HepG2 (cell line): ENCODE data around the gene HTD2. TPM values are rescaled to one million over a fixed set of nuclear protein-coding genes. Genes with fewer than 3 reads are reported as not detected.
A peak's percentile ranks its signal among the peaks of the same experiment; 100 is the strongest.

Experiments
- CBX5 ChIP-seq: sonication (generic); formaldehyde crosslinking; IDR thresholded peaks from 2 replicates; pipeline ENCODE4 v1.4.0; 2020; ENCODE audit warnings: missing genetic modification reagents, borderline replicate concordance
- CCDC6 ChIP-seq: sonication (generic); formaldehyde crosslinking; IDR thresholded peaks from 2 replicates; pipeline ENCODE4 v1.8.1; 2022; ENCODE audit warnings: mild to moderate bottlenecking, missing genetic modification reagents, moderate library complexity
- KDM6A ChIP-seq: IDR thresholded peaks from 2 replicates; pipeline ENCODE4 v1.6.1; 2016; ENCODE audit warnings: low read depth
- LBX2 ChIP-seq: sonication (generic); formaldehyde crosslinking; IDR thresholded peaks from 2 replicates; pipeline ENCODE4 v1.5.0; 2020; ENCODE audit warnings: missing genetic modification reagents, mild to moderate bottlenecking, borderline replicate concordance
- PHF20 ChIP-seq: sonication (generic); formaldehyde crosslinking; IDR thresholded peaks from 2 replicates; pipeline ENCODE4 v1.5.0; 2020; ENCODE audit warnings: mild to moderate bottlenecking, missing genetic modification reagents
- PHF8 ChIP-seq: sonication (generic); formaldehyde crosslinking; IDR thresholded peaks from 2 replicates; pipeline ENCODE4 v1.5.0; 2020; ENCODE audit warnings: missing genetic modification reagents
- SCMH1 ChIP-seq: sonication (generic); formaldehyde crosslinking; IDR thresholded peaks from 2 replicates; pipeline ENCODE4 v1.9.0; 2021; ENCODE audit warnings: missing genetic modification reagents, mild to moderate bottlenecking, borderline replicate concordance
- ZBTB26 ChIP-seq: IDR thresholded peaks from 2 replicates; pipeline ENCODE4 v1.6.1; 2016; ENCODE audit warnings: missing compliant biosample characterization, missing genetic modification reagents, borderline replicate concordance
- ZFYVE20 ChIP-seq: sonication (generic); formaldehyde crosslinking; IDR thresholded peaks from 2 replicates; pipeline ENCODE4 v1.8.0; 2023; ENCODE audit warnings: low read depth, mild to moderate bottlenecking, moderate library complexity, missing genetic modification reagents, borderline replicate concordance
- ZNF3 ChIP-seq: IDR thresholded peaks from 2 replicates; pipeline ENCODE4 v1.7.0; 2017; ENCODE audit warnings: inconsistent platforms
- ZNF318 ChIP-seq: sonication (generic); formaldehyde crosslinking; IDR thresholded peaks from 2 replicates; pipeline ENCODE4 v1.4.0; 2020; ENCODE audit warnings: mild to moderate bottlenecking, missing genetic modification reagents
- ZNF574 ChIP-seq: sonication (generic); formaldehyde crosslinking; IDR thresholded peaks from 2 replicates; pipeline ENCODE4 v1.4.0; 2020; ENCODE audit warnings: missing genetic modification reagents
- ZNF839 ChIP-seq: sonication (generic); formaldehyde crosslinking; IDR thresholded peaks from 2 replicates; pipeline ENCODE4 v1.4.0; 2020; ENCODE audit warnings: missing genetic modification reagents, mild to moderate bottlenecking, borderline replicate concordance
- polyA plus RNA-seq, 8 experiments: library from polyadenylated mRNA; depleted of rRNA in 3 of 8; stranded (reverse) in 7 of 8; unstranded in 1 of 8; fragments of >200 nt; fragmentation: Illumina TruSeq in 4 of 8; extraction: Trizol in 4 of 8; gene quantifications; 2 replicates each; pipeline versions ENCODE4 v1.2.1 to v1.2.3, GENCODE V29; 2011 to 2016; ENCODE audit warnings: low read depth in 4 of 8, missing spikeins in 1 of 8, mixed read lengths in 1 of 8; ENCODE audit not compliant: insufficient read depth in 1 of 8
- total RNA-seq, 5 experiments: library from RNA; depleted of rRNA; stranded (reverse); fragments of >200 nt; fragmentation: Illumina TruSeq; extraction: Trizol; gene quantifications; 2 replicates each; pipeline ENCODE4 v1.2.3, GENCODE V29; 2016; ENCODE audit warnings: low read depth in 1 of 5

The HTD2 gene
- total and polyA plus RNA-seq, 2 of the 13 experiments (the other 11 are each of a cell fraction or from before 2014, with no cell fraction given) = 8.6 to 13.7 TPM

- TF ChIP-seq SCMH1 (CRISPR knock-in tag) (no peak), KDM6A (CRISPR knock-in tag) (0 out of 2 replicates have a peak, but pooled peaks have one; percentile 26), ZNF318 (CRISPR knock-in tag) (no peak), ZNF839 (0 out of 2 replicates have a peak, but pooled peaks have one; percentile 57), CCDC6 (CRISPR knock-in tag) (peak; percentile 78), CBX5 (CRISPR knock-in tag) (0 out of 2 replicates have a peak, but pooled peaks have one; percentile 79), ZBTB26 (CRISPR knock-in tag) (peak; percentile 75), ZNF3 (peak; percentile 69; the same call in 1 of the 2 replicates), PHF20 (CRISPR knock-in tag) (peak; percentile 87), PHF8 (CRISPR knock-in tag) (peak; percentile 91), LBX2 (no peak), ZFYVE20 (no peak), ZNF574 (CRISPR knock-in tag) (peak; percentile 99)
These were observed at the start of gene HTD2, which contains the start of gene RPP14 (continued) for GRCh38 chr3:58305882-58306711.
